Activated T-cell treated with anti-CD3 and anti-CD28 coated beads, Interleukin-2, amount 50 U/mL, for 24 hours (primary cell): Measurements from ENCODE around the gene SCNM1.

Experiments
- DNase-seq: peaks from one replicate; pipeline ENCODE4 v3.0.0-alpha.2; 2020
- H3K27ac Mint-ChIP-seq: 2 replicates; pipeline ENCODE4 v1.8.0; 2020; ENCODE audit warnings: mild to moderate bottlenecking, mixed read lengths
- H3K27me3 Mint-ChIP-seq: 2 replicates; pipeline ENCODE4 v1.8.0; 2020; ENCODE audit warnings: mixed read lengths
- H3K36me3 Mint-ChIP-seq: 2 replicates; pipeline ENCODE4 v1.8.0; 2020; ENCODE audit warnings: low read depth, mixed read lengths
- H3K4me1 Mint-ChIP-seq: 2 replicates; pipeline ENCODE4 v1.8.0; 2020; ENCODE audit warnings: low read depth, mixed read lengths
- H3K4me3 Mint-ChIP-seq: 2 replicates; pipeline ENCODE4 v1.8.0; 2020; ENCODE audit warnings: mild to moderate bottlenecking, moderate library complexity, mixed read lengths
- H3K9me3 Mint-ChIP-seq: 2 replicates; pipeline ENCODE4 v1.8.0; 2020; ENCODE audit warnings: mixed read lengths

SCNM1 gene

DNA sequence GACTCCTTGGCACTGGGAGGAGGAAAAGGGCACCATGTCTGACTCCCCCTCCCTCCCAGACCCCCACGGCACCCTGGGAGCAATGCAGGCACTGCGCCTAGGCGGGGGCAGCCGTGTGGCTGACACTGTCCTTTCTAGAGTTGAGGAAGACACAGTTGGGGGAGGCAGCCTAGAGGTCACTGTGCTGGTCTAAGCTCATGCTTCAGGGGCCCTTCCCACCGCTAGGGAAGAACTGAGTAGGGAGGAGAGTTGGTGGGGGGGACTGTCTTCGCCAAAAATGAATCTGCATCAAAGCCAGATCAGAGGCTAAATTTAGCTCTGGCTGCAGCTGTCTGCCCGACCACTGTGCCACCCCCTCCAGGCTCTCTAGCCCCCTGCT lies 22.9 kb upstream of the SCNM1 start:
- DNase-seq: peak; percentile 22
- Mint-ChIP-seq H3K4me3 (no peak overlapping the region), H3K27ac (no peak overlapping the region), H3K36me3 (no peaks in the 10 kb centered on the region), H3K27me3 (peaks cover 4% of the 10 kb centered on the region), H3K4me1 (peaks cover 19% of the 10 kb centered on the region), H3K9me3 (no peaks in the 10 kb centered on the region)

DNA sequence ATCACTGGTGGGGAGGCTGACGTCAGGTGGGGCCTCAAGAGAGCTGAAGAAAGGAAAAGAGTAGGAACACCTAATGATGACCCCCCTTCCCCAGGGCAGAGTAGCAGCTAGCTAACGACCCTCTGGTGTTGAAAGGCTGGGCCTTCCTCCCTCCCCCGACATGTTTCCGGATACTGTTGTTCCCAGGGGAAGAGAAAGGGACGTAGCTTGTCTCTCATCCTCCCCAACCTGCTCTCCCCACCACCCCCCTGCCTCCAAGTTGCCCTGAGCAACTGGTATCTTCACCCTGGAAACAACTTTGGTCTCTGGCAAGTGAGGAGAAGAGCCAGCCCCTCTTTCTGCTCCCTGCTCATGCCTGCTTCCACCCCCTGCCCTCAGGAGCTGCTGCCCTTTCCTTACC lies 22.0 kb upstream of the SCNM1 start:
- Mint-ChIP-seq H3K4me3 (no peak overlapping the region), H3K27ac (no peak overlapping the region), H3K4me1 (peaks cover 19% of the 10 kb centered on the region), H3K27me3 (peaks cover 4% of the 10 kb centered on the region), H3K9me3 (no peaks in the 10 kb centered on the region), H3K36me3 (no peaks in the 10 kb centered on the region)
- DNase-seq: peak; percentile 27

DNA sequence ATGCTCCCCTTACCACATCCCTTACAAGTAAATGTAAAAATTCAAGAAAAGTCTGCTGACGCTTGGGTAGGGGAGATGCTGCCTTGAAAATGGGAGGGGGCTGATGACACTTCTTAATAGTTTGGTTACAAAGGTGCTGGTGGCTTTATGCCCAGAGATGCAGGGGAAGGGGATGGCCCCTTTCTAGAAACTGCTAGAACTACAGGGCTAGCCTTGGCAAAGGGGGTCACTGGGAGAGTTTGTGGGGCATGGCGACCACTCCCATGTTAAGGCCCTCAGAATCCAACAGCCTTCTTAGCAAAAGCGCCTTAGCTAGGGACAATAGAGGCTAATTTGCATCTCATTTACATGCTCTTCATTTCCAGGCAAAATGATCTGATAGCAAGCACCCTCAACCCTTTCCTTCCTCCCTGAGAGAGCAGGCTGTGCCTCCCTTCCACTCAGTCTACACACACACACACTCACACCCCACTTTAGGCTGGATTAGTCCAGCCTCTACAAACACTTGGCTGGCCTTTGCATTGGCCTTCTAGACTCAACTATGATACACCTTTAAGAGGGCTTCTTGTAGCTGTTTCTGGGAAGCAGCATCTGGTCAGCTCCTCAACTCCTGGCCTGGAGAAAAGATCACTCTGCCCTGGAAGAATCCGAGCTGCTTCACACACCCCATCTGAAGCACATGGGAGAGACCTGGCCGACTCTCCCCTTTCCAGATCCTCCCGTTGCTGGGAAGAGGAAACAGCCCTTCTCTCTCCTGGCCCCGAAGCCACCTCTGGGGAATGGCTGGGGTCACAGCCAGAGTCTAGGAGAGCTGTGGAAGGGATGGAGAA lies 21.3 kb upstream of the SCNM1 start:
- H3K9me3 Mint-ChIP-seq: no peaks in the 10 kb centered on the region
- no peak for DNase-seq
- H3K4me1 Mint-ChIP-seq: peaks cover 19% of the 10 kb centered on the region
- H3K4me3 Mint-ChIP-seq: no peak overlapping the region
- H3K27me3 Mint-ChIP-seq: peaks cover 4% of the 10 kb centered on the region
- H3K27ac Mint-ChIP-seq: no peak overlapping the region
- H3K36me3 Mint-ChIP-seq: no peaks in the 10 kb centered on the region

- no peaks in the 10 kb centered on the region for H3K9me3 Mint-ChIP-seq
- H3K36me3 Mint-ChIP-seq: no peaks in the 10 kb centered on the region
- H3K4me3 Mint-ChIP-seq: peak overlapping the region; percentile 83
- H3K27me3 Mint-ChIP-seq: peaks cover 4% of the 10 kb centered on the region
- peak; percentile 63 for DNase-seq
- H3K4me1 Mint-ChIP-seq: peaks cover 19% of the 10 kb centered on the region
- H3K27ac Mint-ChIP-seq: no peak overlapping the region
Measured at GRCh38 chr1:151145304-151146071, 20.5 kb upstream of the SCNM1 start.

GRCh38 chr1:151146072-151146411 lies 19.9 kb upstream of the SCNM1 start:
- DNase-seq: peak; percentile 47
- Mint-ChIP-seq H3K27me3 (peaks cover 4% of the 10 kb centered on the region), H3K4me1 (peaks cover 19% of the 10 kb centered on the region), H3K36me3 (no peaks in the 10 kb centered on the region), H3K4me3 (peak overlapping the region; percentile 83), H3K27ac (no peak overlapping the region), H3K9me3 (no peaks in the 10 kb centered on the region)

GRCh38 chr1:151146412-151147131 lies 19.4 kb upstream of the SCNM1 start, which contains the start of gene SEMA6C:
TSS of gene SEMA6C (minus strand) at chr1:151146631. CDS start at chr1:151142621, 4,010 bp downstream.
- Mint-ChIP-seq H3K4me1 (peaks cover 19% of the 10 kb centered on the region), H3K9me3 (no peaks in the 10 kb centered on the region), H3K27me3 (peaks cover 4% of the 10 kb centered on the region), H3K36me3 (no peaks in the 10 kb centered on the region), H3K27ac (peak within 1 kb of the TSS; percentile 81), H3K4me3 (peak within 1 kb of the TSS; percentile 83)
- DNase-seq: peak; percentile 91

DNA sequence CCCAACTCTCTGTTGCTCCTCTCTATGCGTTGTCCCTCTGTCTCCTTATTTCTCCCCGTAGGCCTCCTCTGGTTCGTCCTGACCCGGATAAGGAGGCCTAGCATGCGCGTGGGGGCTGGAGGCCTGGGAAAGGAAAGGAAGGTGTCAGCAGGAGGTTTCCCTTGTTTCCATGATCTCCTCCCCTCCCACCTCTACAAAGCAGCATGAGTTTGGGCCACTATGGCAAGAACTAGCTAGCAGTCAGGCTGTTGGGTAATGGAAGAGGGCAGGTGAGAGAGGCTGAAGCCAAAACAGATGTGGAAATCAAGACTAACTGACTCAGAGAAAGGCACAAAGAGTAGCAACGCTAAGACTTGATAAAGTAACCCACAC lies 18.8 kb upstream of the SCNM1 start:
- no peak for DNase-seq
- Mint-ChIP-seq H3K4me1 (peaks cover 19% of the 10 kb centered on the region), H3K27me3 (peaks cover 4% of the 10 kb centered on the region)

GRCh38 chr1:151147665-151148064 lies 18.3 kb upstream of the SCNM1 start:
- Mint-ChIP-seq H3K36me3 (no peaks in the 10 kb centered on the region), H3K4me3 (peak overlapping the region; percentile 83), H3K9me3 (no peaks in the 10 kb centered on the region), H3K27me3 (peaks cover 4% of the 10 kb centered on the region), H3K27ac (no peak overlapping the region), H3K4me1 (peaks cover 19% of the 10 kb centered on the region)
- DNase-seq: no peak

More for the DNA sequence above, 18.8 kb upstream of the SCNM1 start:
- Mint-ChIP-seq H3K36me3 (no peaks in the 10 kb centered on the region), H3K9me3 (no peaks in the 10 kb centered on the region), H3K4me3 (peak overlapping the region; percentile 83), H3K27ac (peak overlapping the region; percentile 78)

- Mint-ChIP-seq H3K36me3 (peaks cover 48% of the 10 kb centered on the region), H3K27me3 (no peaks in the 10 kb centered on the region), H3K27ac (peak within 1 kb of the TSS; percentile 97), H3K4me3 (peak within 1 kb of the TSS; percentile 91), H3K9me3 (no peaks in the 10 kb centered on the region), H3K4me1 (peaks cover 43% of the 10 kb centered on the region)
- peak; percentile 83 for DNase-seq
Measured at GRCh38 chr1:151156515-151156819, 9.5 kb upstream of the SCNM1 start, which contains the start of gene TNFAIP8L2. TSS of gene TNFAIP8L2 (plus strand) at chr1:151156649. CDS start at chr1:151158698, 2,049 bp downstream.

GRCh38 chr1:151157067-151157531 lies 8.8 kb upstream of the SCNM1 start:
- H3K36me3 Mint-ChIP-seq: peaks cover 55% of the 10 kb centered on the region
- DNase-seq: peak; percentile 72

DNA sequence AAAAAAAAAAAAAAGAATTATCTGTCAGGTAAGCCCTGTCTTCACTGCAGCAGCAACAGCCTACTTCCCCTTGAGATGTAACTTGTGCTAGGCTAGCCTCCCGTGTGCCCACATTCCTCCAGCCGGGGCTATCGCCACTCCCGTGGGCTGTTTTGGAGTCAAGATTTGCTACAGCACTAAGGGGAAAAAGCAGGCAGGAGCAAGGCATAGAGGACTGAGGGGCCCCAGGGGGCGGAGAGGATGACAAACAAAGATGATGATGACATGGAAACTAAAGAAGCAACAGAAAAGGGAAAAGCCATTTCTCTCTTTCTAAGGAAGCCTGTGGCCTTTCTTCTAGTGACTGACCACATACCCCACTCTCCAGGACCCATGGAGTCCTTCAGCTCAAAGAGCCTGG lies 7.6 kb upstream of the SCNM1 start:
- Mint-ChIP-seq H3K4me1 (peaks cover 57% of the 10 kb centered on the region), H3K36me3 (peaks cover 58% of the 10 kb centered on the region), H3K4me3 (peak overlapping the region; percentile 91), H3K9me3 (no peaks in the 10 kb centered on the region), H3K27me3 (no peaks in the 10 kb centered on the region), H3K27ac (peak overlapping the region; percentile 97)
- DNase-seq: peak; percentile 79

More at GRCh38 chr1:151157067-151157531, 8.8 kb upstream of the SCNM1 start:
- peaks cover 49% of the 10 kb centered on the region for H3K4me1 Mint-ChIP-seq
- H3K9me3 Mint-ChIP-seq: no peaks in the 10 kb centered on the region
- peak overlapping the region; percentile 97 for H3K27ac Mint-ChIP-seq
- H3K27me3 Mint-ChIP-seq: no peaks in the 10 kb centered on the region
- peak overlapping the region; percentile 91 for H3K4me3 Mint-ChIP-seq

DNA sequence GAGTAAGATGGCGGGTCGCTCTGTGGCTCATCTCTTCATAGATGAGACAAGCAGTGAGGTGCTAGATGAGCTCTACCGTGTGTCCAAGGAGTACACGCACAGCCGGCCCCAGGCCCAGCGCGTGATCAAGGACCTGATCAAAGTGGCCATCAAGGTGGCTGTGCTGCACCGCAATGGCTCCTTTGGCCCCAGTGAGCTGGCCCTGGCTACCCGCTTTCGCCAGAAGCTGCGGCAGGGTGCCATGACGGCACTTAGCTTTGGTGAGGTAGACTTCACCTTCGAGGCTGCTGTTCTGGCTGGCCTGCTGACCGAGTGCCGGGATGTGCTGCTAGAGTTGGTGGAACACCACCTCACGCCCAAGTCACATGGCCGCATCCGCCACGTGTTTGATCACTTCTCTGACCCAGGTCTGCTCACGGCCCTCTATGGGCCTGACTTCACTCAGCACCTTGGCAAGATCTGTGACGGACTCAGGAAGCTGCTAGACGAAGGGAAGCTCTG lies 7.1 kb upstream of the SCNM1 start:
- no peaks in the 10 kb centered on the region for H3K27me3 Mint-ChIP-seq
- DNase-seq: peak; percentile 52
- H3K9me3 Mint-ChIP-seq: no peaks in the 10 kb centered on the region
- H3K27ac Mint-ChIP-seq: peak overlapping the region; percentile 97
- H3K4me1 Mint-ChIP-seq: peaks cover 57% of the 10 kb centered on the region
- peak overlapping the region; percentile 91 for H3K4me3 Mint-ChIP-seq
- H3K36me3 Mint-ChIP-seq: peaks cover 58% of the 10 kb centered on the region

DNA sequence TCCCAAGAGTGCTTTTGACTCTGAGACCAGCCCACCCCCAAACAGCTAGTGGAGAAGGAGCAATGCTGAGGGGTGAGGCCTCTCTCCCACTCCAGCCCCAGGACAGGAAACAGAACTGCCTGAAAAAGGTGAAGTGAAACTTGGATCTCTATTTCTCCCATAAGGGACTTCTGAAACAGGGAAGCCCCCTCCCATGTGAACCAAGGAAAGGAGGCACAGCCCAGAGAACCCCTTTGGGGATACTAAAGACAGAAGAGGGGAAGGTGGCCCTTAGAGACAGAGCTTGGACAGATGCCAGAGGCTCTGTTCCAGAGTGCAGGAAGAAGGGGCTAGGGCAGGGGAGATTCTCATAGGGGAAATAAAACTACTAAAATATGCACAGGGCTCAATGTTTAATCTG lies 6.6 kb upstream of the SCNM1 start:
- no peak for DNase-seq
- H3K4me1 Mint-ChIP-seq: peaks cover 61% of the 10 kb centered on the region
- peaks cover 61% of the 10 kb centered on the region for H3K36me3 Mint-ChIP-seq
- peak overlapping the region; percentile 97 for H3K27ac Mint-ChIP-seq
- H3K9me3 Mint-ChIP-seq: no peaks in the 10 kb centered on the region
- H3K4me3 Mint-ChIP-seq: peak overlapping the region; percentile 91
- H3K27me3 Mint-ChIP-seq: no peaks in the 10 kb centered on the region

DNA sequence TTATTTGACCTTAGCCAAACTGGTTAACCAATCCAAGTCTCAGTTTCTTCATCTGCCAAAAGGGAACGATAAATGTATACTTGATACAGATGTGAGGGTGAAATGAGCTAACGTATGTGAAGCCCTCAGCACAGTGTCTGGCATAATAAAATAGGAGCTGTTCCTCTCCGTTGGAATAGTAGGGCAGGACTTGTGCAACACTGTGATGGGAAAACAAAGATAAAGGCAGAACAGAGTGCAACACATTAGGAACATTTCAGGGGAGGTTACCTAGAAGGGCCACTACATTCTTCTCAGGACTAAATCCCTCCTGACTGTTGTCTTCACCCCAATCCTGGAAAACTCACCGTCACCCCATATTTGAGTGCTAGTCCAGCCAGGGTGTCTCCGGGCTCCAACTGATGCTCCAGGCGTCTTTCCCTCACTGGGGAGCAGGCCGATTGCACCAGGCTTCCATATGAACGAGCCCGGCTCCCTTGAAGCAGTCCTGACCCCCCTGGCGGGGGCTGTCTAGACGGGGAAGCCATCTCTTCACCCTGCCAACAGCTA lies 1.1 kb upstream of the SCNM1 start:
- Mint-ChIP-seq H3K4me3 (peak overlapping the region; percentile 95), H3K36me3 (peaks cover 73% of the 10 kb centered on the region), H3K27me3 (no peaks in the 10 kb centered on the region), H3K27ac (peak overlapping the region; percentile 98), H3K4me1 (peaks cover 67% of the 10 kb centered on the region), H3K9me3 (no peaks in the 10 kb centered on the region)
- DNase-seq: no peak
